Neutrophil (primary cell): Measurements from ENCODE around the gene BHLHE23.

ENCODE experiments used
- H3K27ac ChIP-seq: fragments of 200-600 bp; sonication (generic); 2 replicates; pipeline ENCODE4 v1.5.1; 2016; ENCODE audit warnings: mild to moderate bottlenecking, moderate library complexity
- H3K27me3 ChIP-seq: fragments of 200-600 bp; sonication (generic); 2 replicates; pipeline ENCODE4 v1.6.0; 2016; ENCODE audit warnings: mild to moderate bottlenecking
- H3K36me3 ChIP-seq: fragments of 200-600 bp; sonication (generic); 2 replicates; pipeline ENCODE4 v1.5.1; 2017
- H3K4me1 ChIP-seq, 2 experiments: fragments of 200-600 bp in 1 of 2; sonication (generic) in 1 of 2; 1 replicate in 1 of 2; 2 replicates in 1 of 2; pipeline versions ENCODE4 v1.5.1 to v1.6.1; 2013 to 2016; ENCODE audit warnings: low read depth in 1 of 2, low read length in 1 of 2, mild to moderate bottlenecking in 1 of 2, moderate library complexity in 1 of 2; ENCODE audit not compliant: control insufficient read depth in 1 of 2, insufficient read depth in 1 of 2
- H3K4me3 ChIP-seq, 2 experiments: fragments of 200-600 bp in 1 of 2; sonication (generic) in 1 of 2; 1 replicate in 1 of 2; 2 replicates in 1 of 2; pipeline ENCODE4 v1.5.1; 2013 to 2016; ENCODE audit warnings: low read depth in 1 of 2, low read length in 1 of 2, mild to moderate bottlenecking in 1 of 2, moderate library complexity in 1 of 2
- H3K9me3 ChIP-seq: fragments of 200-600 bp; sonication (generic); 2 replicates; pipeline ENCODE4 v1.5.1; 2016
- CTCF ChIP-seq: fragments of 200-600 bp; sonication (generic); IDR thresholded peaks from 2 replicates; pipeline ENCODE4 v1.5.1; 2016; ENCODE audit warnings: antibody characterized with exemption

BHLHE23 gene

GRCh38 chr20:63015662-63016361 lies 9.0 kb upstream of the BHLHE23 start:
- H3K9me3 ChIP-seq = no peaks in the 10 kb centered on the region
- H3K4me1 ChIP-seq = no peaks in the 10 kb centered on the region
- TF ChIP-seq CTCF = no peak
- H3K36me3 ChIP-seq = no peaks in the 10 kb centered on the region
- no peak overlapping the region for H3K27ac ChIP-seq
- no peak overlapping the region for H3K4me3 ChIP-seq
- H3K27me3 ChIP-seq = peaks cover 92% of the 10 kb centered on the region

- Histone ChIP-seq H3K36me3 (no peaks in the 10 kb centered on the region), H3K9me3 (no peaks in the 10 kb centered on the region), H3K4me3 (no peak overlapping the region), H3K27ac (no peak overlapping the region), H3K27me3 (peaks cover 94% of the 10 kb centered on the region), H3K4me1 (peaks cover 0 to 2% of the 10 kb centered on the region in 2 experiments)
- TF ChIP-seq CTCF = no peak
Measured at GRCh38 chr20:63015147-63015661, 8.4 kb upstream of the BHLHE23 start.

GRCh38 chr20:63014710-63015109 lies 7.9 kb upstream of the BHLHE23 start:
- no peak for TF ChIP-seq CTCF
- Histone ChIP-seq H3K36me3 (no peaks in the 10 kb centered on the region), H3K4me1 (peaks cover 0 to 5% of the 10 kb centered on the region in 2 experiments), H3K27ac (no peak overlapping the region), H3K9me3 (no peaks in the 10 kb centered on the region), H3K4me3 (no peak overlapping the region), H3K27me3 (peaks cover 99% of the 10 kb centered on the region)

GRCh38 chr20:63014287-63014686 lies 7.5 kb upstream of the BHLHE23 start:
- Histone ChIP-seq H3K9me3 (no peaks in the 10 kb centered on the region), H3K27ac (no peak overlapping the region), H3K4me3 (no peak overlapping the region), H3K36me3 (no peaks in the 10 kb centered on the region), H3K4me1 (peaks cover 0 to 5% of the 10 kb centered on the region in 2 experiments), H3K27me3 (peaks cover 100% of the 10 kb centered on the region)
- no peak for TF ChIP-seq CTCF

- Histone ChIP-seq H3K4me1 (peaks cover 0 to 12% of the 10 kb centered on the region in 2 experiments), H3K4me3 (no peak overlapping the region), H3K27me3 (peaks cover 100% of the 10 kb centered on the region), H3K27ac (no peak overlapping the region), H3K36me3 (no peaks in the 10 kb centered on the region), H3K9me3 (no peaks in the 10 kb centered on the region)
- TF ChIP-seq CTCF = no peak
Measured at GRCh38 chr20:63013207-63013606, 6.4 kb upstream of the BHLHE23 start.
